GM12878 (cell line): ENCODE measurements around the gene WDR72. TPM values are rescaled to one million over a fixed set of nuclear protein-coding genes. Genes with fewer than 3 reads are reported as not detected.

Experiments
- ATAC-seq: fragments of 200-7000 bp; cut with Tn5 transposase; 3 replicates; pipeline ENCODE4 v1.9.1; 2020; ENCODE audit warnings: mild to moderate bottlenecking, moderate library complexity
- BruUV-seq: library from RNA; stranded (reverse); fragments of 400-500 nt; replicated peaks from 2 replicates; lab custom pipeline; 2021; lab: Mats Ljungman, UMichigan
- CTCF ChIA-PET: fragments of 300-600 bp; sonication (Branson Sonifier 250); formaldehyde crosslinking; extraction: SDS; loops from one replicate; lab custom pipeline; 2021; ENCODE audit warnings: inconsistent platforms; lab: Yijun Ruan, JAX
- POLR2A ChIA-PET: fragments of 350-600 bp; formaldehyde crosslinking; extraction: SDS; loops from one replicate; lab custom pipeline; 2021; ENCODE audit warnings: inconsistent platforms; lab: Charles Lee
- RAD21 ChIA-PET: fragments of 300-600 bp; sonication (Branson Sonifier 250); formaldehyde crosslinking; loops from one replicate; lab custom pipeline; 2023; ENCODE audit warnings: antibody characterized with exemption; ENCODE audit not compliant: unreplicated experiment; lab: Charles Lee
- SMC1A ChIA-PET: fragments of 300-600 bp; sonication (Branson Sonifier 250); formaldehyde crosslinking; loops from one replicate; lab custom pipeline; 2023; ENCODE audit not compliant: unreplicated experiment, uncharacterized antibody; lab: Charles Lee
- DNase-seq: peaks from one replicate; pipeline ENCODE4 v3.0.0-alpha.2; 2011; ENCODE audit warnings: low read depth, low spot score
- FAIRE-seq: peaks from 3 replicates; lab custom pipeline; 2011; peaks lifted over from hg19 to GRCh38; lab: Jason Lieb, UNC
- H2AFZ ChIP-seq: 2 replicates; pipeline ENCODE4 v1.6.0; 2011; ENCODE audit warnings: low read depth, low read length, control low read depth; ENCODE audit not compliant: control insufficient read depth
- H3K27ac ChIP-seq: 2 replicates; pipeline ENCODE4 v1.5.1; 2011; ENCODE audit warnings: control low read depth; ENCODE audit not compliant: control insufficient read depth, insufficient read depth
- H3K27me3 ChIP-seq, 2 experiments: replicated peaks in 1 of 2; 2 replicates each; pipeline versions ENCODE4 v1.6.0 to v1.6.1; 2011; ENCODE audit warnings: low read length in 1 of 2; ENCODE audit not compliant: control insufficient read depth in 2 of 2, insufficient read depth in 2 of 2
- H3K36me3 ChIP-seq, 2 experiments: 2 replicates each; pipeline ENCODE4 v1.5.1; 2011; ENCODE audit warnings: low read length in 1 of 2; ENCODE audit not compliant: control insufficient read depth in 2 of 2, insufficient read depth in 2 of 2
- H3K4me1 ChIP-seq: 2 replicates; pipeline ENCODE4 v1.6.1; 2011; ENCODE audit warnings: mild to moderate bottlenecking, low read length, moderate library complexity, mixed read lengths; ENCODE audit not compliant: control insufficient read depth, insufficient read depth
- H3K4me2 ChIP-seq: 2 replicates; pipeline ENCODE4 v1.6.0; 2011; ENCODE audit warnings: control low read depth; ENCODE audit not compliant: control insufficient read depth, insufficient read depth
- H3K4me3 ChIP-seq: fragments of 200-600 bp; sonication (generic); 2 replicates; pipeline ENCODE4 v1.5.1; 2016
- H3K79me2 ChIP-seq: 2 replicates; pipeline ENCODE4 v1.6.0; 2011; ENCODE audit warnings: low read length; ENCODE audit not compliant: control insufficient read depth, insufficient read depth
- H3K9ac ChIP-seq: 2 replicates; pipeline ENCODE4 v1.8.0; 2011; ENCODE audit warnings: low read length, control low read depth, mixed read lengths; ENCODE audit not compliant: control insufficient read depth, insufficient read depth
- H3K9me3 ChIP-seq: replicated peaks from 3 replicates; pipeline ENCODE4 v1.5.1; 2011; ENCODE audit warnings: mild to moderate bottlenecking, low read length; ENCODE audit not compliant: control insufficient read depth, insufficient read depth
- H4K20me1 ChIP-seq: 2 replicates; pipeline ENCODE4 v1.6.0; 2011; ENCODE audit not compliant: control insufficient read depth, insufficient read depth
- EZH2 ChIP-seq: IDR thresholded peaks from 2 replicates; pipeline ENCODE4 v1.6.1; 2012; ENCODE audit warnings: low read depth, mild to moderate bottlenecking, control low read depth, inconsistent platforms, low read length, borderline replicate concordance; ENCODE audit not compliant: control insufficient read depth
- GABPA ChIP-seq: IDR thresholded peaks from 2 replicates; pipeline ENCODE4 v1.6.1; 2014; ENCODE audit warnings: antibody characterized with exemption, low read depth, mild to moderate bottlenecking, inconsistent platforms
- IRF5 ChIP-seq: fragments of 450-650 bp; IDR thresholded peaks from 2 replicates; pipeline ENCODE4 v1.6.1; 2017; ENCODE audit warnings: borderline replicate concordance
- KAT2A ChIP-seq: conservative IDR thresholded peaks from 2 replicates; pipeline ENCODE4 v1.6.1; 2011; ENCODE audit warnings: low read depth, low read length; ENCODE audit not compliant: control insufficient read depth
- MTA2 ChIP-seq: fragments of 450-650 bp; IDR thresholded peaks from 2 replicates; pipeline ENCODE4 v1.6.1; 2016; ENCODE audit warnings: low read depth, mild to moderate bottlenecking, moderate library complexity
- NFXL1 ChIP-seq: fragments of 450-650 bp; IDR thresholded peaks from 2 replicates; pipeline ENCODE4 v1.6.1; 2017; ENCODE audit warnings: antibody characterized with exemption, mild to moderate bottlenecking, borderline replicate concordance
- POLR2AphosphoS5 ChIP-seq: IDR thresholded peaks from 2 replicates; pipeline ENCODE4 v1.6.1; 2011; ENCODE audit warnings: mild to moderate bottlenecking, low read length, inconsistent platforms
- SUPT20H ChIP-seq: IDR thresholded peaks from 2 replicates; pipeline ENCODE4 v1.6.1; 2011; ENCODE audit warnings: low read depth, mild to moderate bottlenecking, low read length, moderate library complexity, borderline replicate concordance; ENCODE audit not compliant: control insufficient read depth
- WGBS: methylation state at CpG from one replicate; pipeline ENCODE4 v1.1.6; 2016; ENCODE audit warnings: low lambda C conversion rate; ENCODE audit not compliant: insufficient replicate concordance, insufficient coverage; ENCODE audit errors: missing lambda C conversion rate; 5-methylcytosine and 5-hydroxymethylcytosine counted together
- in situ Hi-C: fragments of 300-500 bp; cut with MboI; formaldehyde crosslinking; loops from 9 replicates; pipeline ENCODE4 v1.14.3; 2018; ENCODE audit warnings: mixed read lengths
- intact Hi-C: fragments of 100-400 bp; cut with micrococcal nuclease; formaldehyde crosslinking; loops from one replicate; pipeline ENCODE4 v1.14.2; 2022; ENCODE audit not compliant: unreplicated experiment
- polyA plus RNA-seq, 11 experiments: library from polyadenylated mRNA; depleted of rRNA in 4 of 11; unstranded in 6 of 11; stranded (reverse) in 5 of 11; fragments of >200 nt; fragmentation: Nextera tagmentation in 4 of 11; fragmentation: Illumina TruSeq in 1 of 11; extraction: Ambion mirVana in 4 of 11; extraction: Trizol in 1 of 11; gene quantifications; 1 replicate in 1 of 11; 2 replicates in 10 of 11; pipeline versions ENCODE4 v1.2.1 to v1.2.3, GENCODE V29; 2011 to 2016; ENCODE audit warnings: inconsistent platforms in 2 of 11, missing spikeins in 2 of 11, low read depth in 1 of 11
- total RNA-seq, 4 experiments: library from RNA; depleted of rRNA in 3 of 4; stranded (reverse); fragments of >200 nt in 3 of 4; fragmentation: Illumina TruSeq in 1 of 4; extraction: Trizol in 1 of 4; gene quantifications; 2 replicates each; pipeline versions ENCODE4 v1.2.1 to v1.2.3, GENCODE V29; 2013 to 2021

The WDR72 gene
- total and polyA plus RNA-seq, 10 of the 15 experiments (the other 5 are each of a cell fraction or from before 2014, with no cell fraction given) = 0.03 TPM; not detected in 9

GRCh38 chr15:53791581-53791980 lies 32.1 kb upstream of the WDR72 start:
- H4K20me1 ChIP-seq = no peaks in the 10 kb centered on the region
- SMC1A ChIA-PET = no interaction called here
- FAIRE-seq = no peak
- 51% methylated on average over 9 of the region's 9 CpGs for WGBS
- H3K79me2 ChIP-seq = no peaks in the 10 kb centered on the region
- H3K27ac ChIP-seq = no peak overlapping the region
- no TSS peak for BruUV-seq
- no peaks in the 10 kb centered on the region; a peak in 1 of 4 replicates for H3K27me3 ChIP-seq
- POLR2A ChIA-PET = no interaction called here
- no peaks in the 10 kb centered on the region for H3K36me3 ChIP-seq
- H3K9ac ChIP-seq = no peak overlapping the region
- H3K4me1 ChIP-seq = no peaks in the 10 kb centered on the region
- TF ChIP-seq GABPA (no peak), MTA2 (no peak), POLR2AphosphoS5 (no peak), NFXL1 (no peak), IRF5 (no peak), KAT2A (no peak), SUPT20H (no peak), EZH2 (no peak)
- intact Hi-C loops (no loop called here), in situ Hi-C loops (no loop called here)
- no peak overlapping the region for H3K4me3 ChIP-seq
- H3K4me2 ChIP-seq = no peak overlapping the region
- no peak for ATAC-seq
- CTCF ChIA-PET = no interaction called here
- no peak overlapping the region for H2AFZ ChIP-seq
- no peaks in the 10 kb centered on the region for H3K9me3 ChIP-seq
- RAD21 ChIA-PET = no interaction called here
- no peak for DNase-seq
